RWPE1 (cell line): ENCODE data around the gene ZFAND3.

Experiments used
- CTCF ChIA-PET: fragments of 350-600 bp; sonication (Branson Sonifier 250); formaldehyde crosslinking; extraction: SDS; loops from one replicate; lab custom pipeline; 2021; lab: Yijun Ruan, JAX
- POLR2A ChIA-PET: fragments of 400-600 bp; formaldehyde crosslinking; extraction: SDS; loops from one replicate; lab custom pipeline; 2020; ENCODE audit warnings: antibody characterized with exemption; ENCODE audit not compliant: low non-redundant PET; lab: Yijun Ruan, JAX
- DNase-seq: peaks from one replicate; pipeline ENCODE4 v3.0.0; 2012; ENCODE audit warnings: low spot score
- H3K27ac ChIP-seq: fragments of 450-650 bp; 2 replicates; pipeline ENCODE4 v1.5.1; 2017
- CTCF ChIP-seq: fragments of 450-650 bp; conservative IDR thresholded peaks from 2 replicates; pipeline ENCODE4 v1.5.1; 2017; ENCODE audit warnings: low read depth, mild to moderate bottlenecking

The ZFAND3 gene

GRCh38 chr6:38064431-38064830 lies 244.9 kb downstream of the ZFAND3 start:
- POLR2A ChIA-PET, result no interaction called here
- no peak for DNase-seq
- H3K27ac ChIP-seq, result no peak overlapping the region
- CTCF ChIA-PET, result interaction anchor here (0.6 to 1.1 kb wide), 2 partner anchors 158 to 430 kb away, joined by 5 read pairs; no protein-coding TSS in a partner anchor
- no peak for TF ChIP-seq CTCF

GRCh38 chr6:38065734-38066305 lies 246.3 kb downstream of the ZFAND3 start:
- TF ChIP-seq CTCF, result no peak
- POLR2A ChIA-PET, result no interaction called here
- no peak for DNase-seq
- no peak overlapping the region for H3K27ac ChIP-seq
- CTCF ChIA-PET, result no interaction called here

GRCh38 chr6:38067263-38067980 lies 247.9 kb downstream of the ZFAND3 start:
- no peak for DNase-seq
- ChIA-PET CTCF (no interaction called here), POLR2A (interaction anchor here (0.6 kb wide), 1 partner anchor 13 kb away, joined by 3 read pairs; no protein-coding TSS in a partner anchor)
- no peak for TF ChIP-seq CTCF
- H3K27ac ChIP-seq, result no peak overlapping the region

GRCh38 chr6:38068854-38069590 lies 249.5 kb downstream of the ZFAND3 start:
- H3K27ac ChIP-seq, result no peak overlapping the region
- CTCF ChIA-PET, result interaction anchor here (0.6 to 0.7 kb wide), 2 partner anchors 15 to 16 kb away, joined by 3 to 4 read pairs; no protein-coding TSS in a partner anchor
- TF ChIP-seq CTCF, result no peak
- DNase-seq, result no peak
- POLR2A ChIA-PET, result no interaction called here

GRCh38 chr6:38077488-38078030 lies 258.0 kb downstream of the ZFAND3 start:
- ChIA-PET POLR2A (no interaction called here), CTCF (no interaction called here)
- no peak for TF ChIP-seq CTCF
- H3K27ac ChIP-seq, result no peak overlapping the region
- DNase-seq, result no peak

GRCh38 chr6:38078671-38079070 lies 259.1 kb downstream of the ZFAND3 start:
- no peak for DNase-seq
- TF ChIP-seq CTCF, result no peak
- POLR2A ChIA-PET, result no interaction called here
- no peak overlapping the region for H3K27ac ChIP-seq
- CTCF ChIA-PET, result no interaction called here
